Vagina (tissue), 2 donors: Measurements from ENCODE around the gene ASRGL1.

Source experiments
- CTCF ChIP-seq, 3 experiments: fragments of 450-650 bp in 2 of 3; fragments of 200-600 bp in 1 of 3; sonication (generic) in 1 of 3; IDR thresholded peaks; one replicate each; pipeline ENCODE4 v1.5.1; 2017 to 2019; ENCODE audit warnings: antibody characterized with exemption in 3 of 3, mild to moderate bottlenecking in 2 of 3, moderate library complexity in 2 of 3
- POLR2A ChIP-seq, 2 donors: fragments of 450-650 bp; IDR thresholded peaks; one replicate each; pipeline ENCODE4 v1.6.1; 2017; ENCODE audit warnings: antibody characterized with exemption in 2 of 2, mild to moderate bottlenecking in 2 of 2, moderate library complexity in 2 of 2

- TF ChIP-seq CTCF (IDR thresholded peaks at IDR 0.05) (no peak), POLR2A (IDR thresholded peaks at IDR 0.05) (no peak)
These were observed 82.7 kb downstream of the ASRGL1 start for GRCh38 chr11:62419943-62420342.
